CD4-positive, alpha-beta T cell treated with Interleukin-17A for 1 hour (primary cell): Measurements from ENCODE around the gene TEN1.
"Not testable (repeated sequence)": the region's sequence is repeated elsewhere in the genome, so short reads cannot be mapped to it uniquely, and the experiment has no call there.

Source experiments
- DNase-seq: peaks from one replicate; pipeline ENCODE4 v3.0.0-alpha.2; 2020

Gene TEN1

GRCh38 chr17:75978938-75979704, at the start of gene TEN1, which contains the start of gene ACOX1:
TSS of gene TEN1 (plus strand) at chr17:75979240. CDS start at chr17:75986193, 6,953 bp downstream.
TSS of gene ACOX1 (minus strand) at chr17:75979166. CDS start at chr17:75979073, 93 bp downstream.
- DNase-seq: peak; percentile 96

GRCh38 chr17:75931062-75931461, 48.0 kb upstream of the TEN1 start:
- DNase-seq: no peak

GRCh38 chr17:75932852-75933251, 46.2 kb upstream of the TEN1 start:
- no peak for DNase-seq

GRCh38 chr17:75933808-75934207, 45.2 kb upstream of the TEN1 start:
- no peak for DNase-seq

- DNase-seq: no peak
These were observed 41.4 kb upstream of the TEN1 start for GRCh38 chr17:75937652-75938051.

GRCh38 chr17:75940727-75941441, 38.2 kb upstream of the TEN1 start, which contains the start of gene FBF1:
TSS of gene FBF1 (minus strand) at chr17:75941042. CDS start at chr17:75938149, 2,893 bp downstream.
- DNase-seq: peak; percentile 88

GRCh38 chr17:75941442-75941819, 37.6 kb upstream of the TEN1 start:
- no peak for DNase-seq

- DNase-seq: no peak
These were observed 36.6 kb upstream of the TEN1 start for GRCh38 chr17:75942473-75942872.

GRCh38 chr17:75943491-75943890, 35.5 kb upstream of the TEN1 start:
- DNase-seq: no peak

- no peak for DNase-seq
These were observed 33.8 kb upstream of the TEN1 start for GRCh38 chr17:75945211-75945610.

GRCh38 chr17:75950421-75950820, 28.6 kb upstream of the TEN1 start:
- DNase-seq: no peak

- DNase-seq: no peak
These were observed 28.0 kb upstream of the TEN1 start for GRCh38 chr17:75950855-75951554.

GRCh38 chr17:75959051-75959838, 19.8 kb upstream of the TEN1 start:
- DNase-seq: no peak

- DNase-seq: no peak
These were observed 19.1 kb upstream of the TEN1 start for GRCh38 chr17:75959839-75960511.

GRCh38 chr17:75965468-75965867, 13.6 kb upstream of the TEN1 start:
- no peak for DNase-seq

- DNase-seq: not testable (repeated sequence)
These were observed 10.0 kb upstream of the TEN1 start for GRCh38 chr17:75969044-75969443.

GRCh38 chr17:75970011-75970523, 9.0 kb upstream of the TEN1 start:
- no peak for DNase-seq

GRCh38 chr17:75970626-75971025, 8.4 kb upstream of the TEN1 start:
- no peak for DNase-seq

GRCh38 chr17:75975187-75975586, 3.9 kb upstream of the TEN1 start:
- not testable (repeated sequence) for DNase-seq

GRCh38 chr17:75975757-75976174, 3.3 kb upstream of the TEN1 start:
- DNase-seq: no peak

- DNase-seq: no peak
These were observed 2.7 kb upstream of the TEN1 start for GRCh38 chr17:75976175-75976848.
